Right lobe of liver (tissue), 6 donors: ENCODE measurements around the gene NKD2. TPM values are rescaled to one million over a fixed set of nuclear protein-coding genes. Genes with fewer than 3 reads are reported as not detected.

Experiments
- ATAC-seq, 4 donors: fragments of 200-7000 bp; cut with Tn5 transposase; one replicate each; pipeline ENCODE4 v1.9.1; 2020; ENCODE audit warnings: mild to moderate bottlenecking in 4 of 4, moderate library complexity in 4 of 4
- DNase-seq, 3 donors: peaks; one replicate each; pipeline ENCODE4 v3.0.0-alpha.2; 2020
- H3K27ac ChIP-seq, 3 donors: fragments of 200-600 bp; one replicate each; pipeline ENCODE4 v1.8.0; 2022
- H3K27me3 ChIP-seq, 2 donors: fragments of 200-600 bp; one replicate each; pipeline ENCODE4 v1.8.0; 2022
- H3K36me3 ChIP-seq, 4 donors: fragments of 200-600 bp; sonication (generic) in 1 of 4; one replicate each; pipeline versions ENCODE4 v1.5.1 to v1.8.0; 2017 to 2022; ENCODE audit warnings: control low read depth in 1 of 4
- H3K4me1 ChIP-seq, 4 donors: fragments of 200-600 bp; sonication (generic) in 1 of 4; one replicate each; pipeline versions ENCODE4 v1.5.1 to v1.8.0; 2017 to 2022; ENCODE audit warnings: control low read depth in 1 of 4
- H3K4me3 ChIP-seq, 3 donors: fragments of 200-600 bp; one replicate each; pipeline ENCODE4 v1.8.0; 2022
- H3K9me3 ChIP-seq, 4 donors: fragments of 200-600 bp; sonication (generic) in 1 of 4; one replicate each; pipeline versions ENCODE4 v1.5.1 to v1.8.0; 2017 to 2022; ENCODE audit warnings: control low read depth in 1 of 4
- POLR2A ChIP-seq: fragments of 450-650 bp; IDR thresholded peaks from one replicate; pipeline ENCODE4 v1.6.1; 2017; ENCODE audit warnings: antibody characterized with exemption, mild to moderate bottlenecking
- WGBS: methylation state at CpG from one replicate; pipeline ENCODE4 v1.1.6; 2018; ENCODE audit warnings: low coverage, low lambda C conversion rate; ENCODE audit not compliant: insufficient coverage; ENCODE audit errors: missing lambda C conversion rate; 5-methylcytosine and 5-hydroxymethylcytosine counted together
- intact Hi-C, 2 donors: fragments of 100-400 bp; cut with DNase I; formaldehyde crosslinking; loops; one replicate each; pipeline versions ENCODE4 v1.11.2 to v1.14.1; 2022
- total RNA-seq, 6 experiments: library from RNA; depleted of rRNA in 2 of 6; stranded (reverse); fragments of >200 nt in 2 of 6; fragmentation: NEBNext Ultra II Directional in 3 of 6; extraction: Animal tissue kit (Norgen Biotek cat#: 25700) in 3 of 6; gene quantifications; one replicate each; pipeline versions ENCODE4 v1.1.0 to v1.2.4, GENCODE V29; 2016 to 2023
- TF ChIP-seq, protein P1 (sequence below), 4 donors: fragments of 200-600 bp in 3 of 4; fragments of 450-650 bp in 1 of 4; IDR thresholded peaks; one replicate each; pipeline versions ENCODE4 v1.5.1 to v1.8.0; 2016 to 2022; ENCODE audit warnings: antibody characterized with exemption in 4 of 4, mild to moderate bottlenecking in 2 of 4
- donor health status: DM: no; HTN: yes; CAD: no.
- donor health status: DM: no; HTN: no; CAD: no.
- donor health status: DM: no; HTN: no; CAD: no.
- donor health status: DM: no; HTN: yes; CAD: no.
- donor health status: DM: no; HTN: yes; CAD: no.

The NKD2 gene
- total RNA-seq, 6 experiments from 2014 or later: 0.93 to 2.9 (median 2.2) TPM

- H3K36me3 ChIP-seq: no peaks in the 10 kb centered on the region
- H3K27ac ChIP-seq: no peak overlapping the region
- ATAC-seq (no peak), DNase-seq (peak in 2 of 3 donors; percentile 16 to 39)
- H3K4me3 ChIP-seq: no peak overlapping the region
- no peaks in the 10 kb centered on the region for H3K4me1 ChIP-seq
- TF ChIP-seq POLR2A: no peak
- TF ChIP-seq, protein P1, sequence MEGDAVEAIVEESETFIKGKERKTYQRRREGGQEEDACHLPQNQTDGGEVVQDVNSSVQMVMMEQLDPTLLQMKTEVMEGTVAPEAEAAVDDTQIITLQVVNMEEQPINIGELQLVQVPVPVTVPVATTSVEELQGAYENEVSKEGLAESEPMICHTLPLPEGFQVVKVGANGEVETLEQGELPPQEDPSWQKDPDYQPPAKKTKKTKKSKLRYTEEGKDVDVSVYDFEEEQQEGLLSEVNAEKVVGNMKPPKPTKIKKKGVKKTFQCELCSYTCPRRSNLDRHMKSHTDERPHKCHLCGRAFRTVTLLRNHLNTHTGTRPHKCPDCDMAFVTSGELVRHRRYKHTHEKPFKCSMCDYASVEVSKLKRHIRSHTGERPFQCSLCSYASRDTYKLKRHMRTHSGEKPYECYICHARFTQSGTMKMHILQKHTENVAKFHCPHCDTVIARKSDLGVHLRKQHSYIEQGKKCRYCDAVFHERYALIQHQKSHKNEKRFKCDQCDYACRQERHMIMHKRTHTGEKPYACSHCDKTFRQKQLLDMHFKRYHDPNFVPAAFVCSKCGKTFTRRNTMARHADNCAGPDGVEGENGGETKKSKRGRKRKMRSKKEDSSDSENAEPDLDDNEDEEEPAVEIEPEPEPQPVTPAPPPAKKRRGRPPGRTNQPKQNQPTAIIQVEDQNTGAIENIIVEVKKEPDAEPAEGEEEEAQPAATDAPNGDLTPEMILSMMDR (IDR thresholded peaks at IDR 0.05): no peak
- intact Hi-C loops: no loop called here
- no peaks in the 10 kb centered on the region for H3K27me3 ChIP-seq
- no peaks in the 10 kb centered on the region for H3K9me3 ChIP-seq
- 90% methylated on average over 2 of the region's 19 CpGs for WGBS
Observed at GRCh38 chr5:1017691-1018455, 9.3 kb downstream of the NKD2 start.

- peak in 2 of 3 donors; percentile 9 to 40 for DNase-seq
- 90% methylated on average over 2 of the region's 9 CpGs for WGBS
- TF ChIP-seq POLR2A: no peak
- TF ChIP-seq, protein P1 (IDR thresholded peaks at IDR 0.05): no peak
- Histone ChIP-seq H3K27ac (no peak overlapping the region), H3K4me1 (no peaks in the 10 kb centered on the region), H3K36me3 (no peaks in the 10 kb centered on the region), H3K9me3 (no peaks in the 10 kb centered on the region), H3K27me3 (no peaks in the 10 kb centered on the region), H3K4me3 (no peak overlapping the region)
- ATAC-seq: no peak
- intact Hi-C loops: no loop called here
Observed at GRCh38 chr5:1018596-1018995, 10.0 kb downstream of the NKD2 start.

- Histone ChIP-seq H3K36me3 (no peaks in the 10 kb centered on the region), H3K27me3 (no peaks in the 10 kb centered on the region), H3K9me3 (no peaks in the 10 kb centered on the region), H3K4me1 (no peaks in the 10 kb centered on the region), H3K4me3 (no peak overlapping the region), H3K27ac (no peak overlapping the region)
- intact Hi-C loops: no loop called here
- ATAC-seq: no peak
- TF ChIP-seq, protein P1 (IDR thresholded peaks at IDR 0.05): no peak
- TF ChIP-seq POLR2A: no peak
- 79% methylated on average over 14 of the region's 37 CpGs for WGBS
- DNase-seq: peak in 2 of 3 donors; percentile 9 to 43
Observed at GRCh38 chr5:1019001-1019905, 10.7 kb downstream of the NKD2 start.

DNA sequence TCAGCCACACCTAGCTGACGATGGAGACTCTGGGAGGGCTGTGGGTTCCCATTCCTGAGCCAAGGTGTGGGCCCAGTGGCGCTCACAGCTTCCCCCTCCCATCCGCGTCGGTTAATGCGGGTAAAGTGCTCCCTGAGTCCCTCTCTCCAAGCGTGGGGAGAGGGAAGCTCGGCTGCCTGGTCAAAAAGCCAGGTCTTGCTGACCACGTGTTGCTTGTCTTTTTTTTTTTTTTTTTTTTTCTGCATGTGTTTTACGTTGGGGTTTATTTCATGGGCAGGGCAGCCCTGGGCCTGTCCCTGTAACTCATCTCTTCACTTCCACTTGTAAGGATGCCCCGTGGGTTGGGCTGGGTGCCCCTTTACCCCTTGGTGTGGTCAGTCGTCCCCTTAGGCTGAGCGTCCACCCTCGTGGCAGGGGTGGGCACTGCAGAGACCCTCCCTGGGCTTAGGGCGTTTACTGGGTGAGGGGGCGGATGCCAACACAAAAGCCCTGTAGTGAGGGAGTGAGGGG, 11.9 kb downstream of the NKD2 start:
- Histone ChIP-seq H3K36me3 (no peaks in the 10 kb centered on the region), H3K4me1 (no peaks in the 10 kb centered on the region), H3K9me3 (no peaks in the 10 kb centered on the region), H3K4me3 (no peak overlapping the region), H3K27ac (no peak overlapping the region), H3K27me3 (no peaks in the 10 kb centered on the region)
- DNase-seq (peak in 2 of 3 donors; percentile 18 to 46), ATAC-seq (no peak)
- TF ChIP-seq, protein P1 (IDR thresholded peaks at IDR 0.05): no peak
- no peak for TF ChIP-seq POLR2A
- intact Hi-C loops: no loop called here
- WGBS: 78% methylated on average over 4 of the region's 16 CpGs
